GM21576 (cell line): ENCODE results near the gene OR1G1.
"Not testable (repeated sequence)": the region's sequence is repeated elsewhere in the genome, so short reads cannot be mapped to it uniquely, and the experiment has no call there.

Experiments used
- ATAC-seq: cut with Tn5 transposase; IDR thresholded peaks from one replicate; pipeline ENCODE4 v1.9.1; 2021; ENCODE audit warnings: mild to moderate bottlenecking, moderate library complexity; ENCODE audit not compliant: unreplicated experiment

Gene OR1G1

GRCh38 chr17:3127451-3127850, at the start of gene OR1G1:
TSS of gene OR1G1 (minus strand) at chr17:3127551. CDS start at chr17:3127551, 0 bp downstream.
- ATAC-seq, result no peak

GRCh38 chr17:3167574-3167973, 40.2 kb upstream of the OR1G1 start:
- ATAC-seq, result no peak

- no peak for ATAC-seq
These were observed 29.9 kb upstream of the OR1G1 start for GRCh38 chr17:3157218-3157617.

GRCh38 chr17:3137494-3137893, 10.1 kb upstream of the OR1G1 start:
- ATAC-seq, result not testable (repeated sequence)

- ATAC-seq, result no peak
These were observed 23.0 kb downstream of the OR1G1 start, which contains the start of gene OR1D2 for GRCh38 chr17:3104322-3104721. TSS of gene OR1D2 (minus strand) at chr17:3104422. CDS start at chr17:3092996, 11,426 bp downstream.
